ENCODE measurements around the gene KDM7A. TPM values are rescaled to one million over a fixed set of nuclear protein-coding genes. Genes with fewer than 3 reads are reported as not detected.

KDM7A gene
- total and polyA plus RNA-seq, 2 of the 4 experiments (the other 2 are of a cell fraction) = 1.5 to 2.3 TPM

DNA sequence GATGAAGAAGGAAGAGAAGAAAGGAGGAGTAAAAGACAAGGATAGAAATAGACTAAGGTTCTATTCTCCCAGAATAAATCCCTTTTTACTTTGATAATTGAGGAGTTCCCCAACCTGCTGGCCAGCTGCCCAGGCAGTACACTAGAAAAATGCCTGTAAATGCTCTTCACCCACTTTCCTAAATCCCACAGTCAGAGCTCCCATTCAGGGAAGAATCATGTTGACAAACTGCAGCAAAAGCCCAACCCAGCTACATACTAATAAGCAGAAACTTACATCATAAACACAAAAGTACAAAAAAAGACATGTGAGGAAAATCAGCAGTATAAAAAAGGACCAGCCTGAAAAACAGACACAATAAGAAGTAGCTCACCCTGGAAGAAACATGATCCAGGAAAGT, 15.8 kb upstream of the KDM7A start:
- no peak overlapping the region for H3K27ac ChIP-seq (ENCODE audit: insufficient read depth, low read length)
- no peak overlapping the region for H4K8ac ChIP-seq (ENCODE audit: low read depth in 2 of 2, low read length in 2 of 2)
- no peak overlapping the region for H3K14ac ChIP-seq (replicated peaks; ENCODE audit: low read depth, low read length)
- no peak overlapping the region for H2BK120ac ChIP-seq (ENCODE audit: low read depth, low read length)
- no peaks in the 10 kb centered on the region for H4K20me1 ChIP-seq (ENCODE audit: insufficient read depth, low read length)
- BruUV-seq (replicated peaks) = no TSS peak
- no peaks in the 10 kb centered on the region for H3K9me1 ChIP-seq (ENCODE audit: insufficient read depth, low read length)
- no peaks in the 10 kb centered on the region for H3K79me1 ChIP-seq (ENCODE audit: low read depth in 1 of 2, low read length in 2 of 2)
- CTCF ChIA-PET = interaction anchor here (1.1 kb wide), 1 partner anchor 17 kb away, joined by 3 read pairs; no protein-coding TSS in a partner anchor
- H3K4me1 ChIP-seq (ENCODE audit: control insufficient read depth, insufficient read depth, low read length) = no peaks in the 10 kb centered on the region
- no peak for TF ChIP-seq RCOR1 (IDR thresholded peaks at IDR 0.05; ENCODE audit: insufficient replicate concordance, low read length)
- TF ChIP-seq, protein P1, sequence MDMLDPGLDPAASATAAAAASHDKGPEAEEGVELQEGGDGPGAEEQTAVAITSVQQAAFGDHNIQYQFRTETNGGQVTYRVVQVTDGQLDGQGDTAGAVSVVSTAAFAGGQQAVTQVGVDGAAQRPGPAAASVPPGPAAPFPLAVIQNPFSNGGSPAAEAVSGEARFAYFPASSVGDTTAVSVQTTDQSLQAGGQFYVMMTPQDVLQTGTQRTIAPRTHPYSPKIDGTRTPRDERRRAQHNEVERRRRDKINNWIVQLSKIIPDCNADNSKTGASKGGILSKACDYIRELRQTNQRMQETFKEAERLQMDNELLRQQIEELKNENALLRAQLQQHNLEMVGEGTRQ (IDR thresholded peaks at IDR 0.05; ENCODE audit: low read depth, low read length) = no peak
- TF ChIP-seq POLR2A (IDR thresholded peaks at IDR 0.05; ENCODE audit: low read depth, low read length) = no peak
- no peak for TF ChIP-seq CEBPB (IDR thresholded peaks at IDR 0.05; ENCODE audit: low read depth, low read length)
- TF ChIP-seq, protein P2, sequence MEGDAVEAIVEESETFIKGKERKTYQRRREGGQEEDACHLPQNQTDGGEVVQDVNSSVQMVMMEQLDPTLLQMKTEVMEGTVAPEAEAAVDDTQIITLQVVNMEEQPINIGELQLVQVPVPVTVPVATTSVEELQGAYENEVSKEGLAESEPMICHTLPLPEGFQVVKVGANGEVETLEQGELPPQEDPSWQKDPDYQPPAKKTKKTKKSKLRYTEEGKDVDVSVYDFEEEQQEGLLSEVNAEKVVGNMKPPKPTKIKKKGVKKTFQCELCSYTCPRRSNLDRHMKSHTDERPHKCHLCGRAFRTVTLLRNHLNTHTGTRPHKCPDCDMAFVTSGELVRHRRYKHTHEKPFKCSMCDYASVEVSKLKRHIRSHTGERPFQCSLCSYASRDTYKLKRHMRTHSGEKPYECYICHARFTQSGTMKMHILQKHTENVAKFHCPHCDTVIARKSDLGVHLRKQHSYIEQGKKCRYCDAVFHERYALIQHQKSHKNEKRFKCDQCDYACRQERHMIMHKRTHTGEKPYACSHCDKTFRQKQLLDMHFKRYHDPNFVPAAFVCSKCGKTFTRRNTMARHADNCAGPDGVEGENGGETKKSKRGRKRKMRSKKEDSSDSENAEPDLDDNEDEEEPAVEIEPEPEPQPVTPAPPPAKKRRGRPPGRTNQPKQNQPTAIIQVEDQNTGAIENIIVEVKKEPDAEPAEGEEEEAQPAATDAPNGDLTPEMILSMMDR (conservative IDR thresholded peaks at IDR 0.05; ENCODE audit: low read depth, low read length) = no peak
- TF ChIP-seq MAFK (IDR thresholded peaks at IDR 0.05; ENCODE audit: low read depth, low read length) = no peak
- TF ChIP-seq RAD21 (IDR thresholded peaks at IDR 0.05; ENCODE audit: low read length) = no peak
- TF ChIP-seq SMC3 (IDR thresholded peaks at IDR 0.05; ENCODE audit: low read depth, low read length) = no peak
- no peak for TF ChIP-seq CHD1 (IDR thresholded peaks at IDR 0.05; ENCODE audit: low read depth, low read length)
- TF ChIP-seq BHLHE40 (IDR thresholded peaks at IDR 0.05; ENCODE audit: low read depth, low read length) = no peak
- H2AK5ac ChIP-seq (ENCODE audit: low read depth, low read length) = no peak overlapping the region
- POLR2A ChIA-PET (ENCODE audit: unreplicated experiment) = no interaction called here
- H3K4me3 ChIP-seq (ENCODE audit: insufficient read depth, low read depth, low read length) = no peak overlapping the region
- peaks cover 22% of the 10 kb centered on the region for H3K27me3 ChIP-seq (ENCODE audit: control insufficient read depth, insufficient read depth, low read length)
- H3K36me3 ChIP-seq (ENCODE audit: control insufficient read depth, insufficient read depth, low read length) = no peaks in the 10 kb centered on the region
- no peak overlapping the region for H4K91ac ChIP-seq (ENCODE audit: insufficient read depth, low read depth, low read length)
- ATAC-seq (ENCODE audit: low read depth) (no peak), DNase-seq (no peak)
- intact Hi-C loops (cut with micrococcal nuclease) (no loop called here), dilution Hi-C loops (cut with HindIII; ENCODE audit: low sequenced_read_pairs, unreplicated experiment) (no loop called here), in situ Hi-C loops (cut with MboI; ENCODE audit: low sequenced_read_pairs) (loop anchor here (10.0 kb wide), 1 partner anchor 112 kb away; no protein-coding TSS in a partner anchor)
- H2AFZ ChIP-seq (replicated peaks; ENCODE audit: low read length, poor library complexity) = no peak overlapping the region
- H3K56ac ChIP-seq (ENCODE audit: extremely low read depth, insufficient read depth, low read length) = no peak overlapping the region
- no peak overlapping the region for H2AK9ac ChIP-seq (replicated peaks; ENCODE audit: low read depth, low read length, poor library complexity)
- H3K4me2 ChIP-seq (ENCODE audit: low read depth, low read length) = no peak overlapping the region
- no peak overlapping the region for H3K23ac ChIP-seq (ENCODE audit: low read depth, low read length)
- H2BK20ac ChIP-seq (ENCODE audit: low read depth, low read length) = no peak overlapping the region
- 0 out of 2 replicates have a peak, but pooled peaks cover 2% of the 10 kb centered on the region for H3K9me3 ChIP-seq (ENCODE audit: control insufficient read depth, insufficient read depth, low read length)
- no peak overlapping the region for H2BK5ac ChIP-seq (ENCODE audit: low read depth, low read length, poor library complexity, severe bottlenecking)
- H3K4ac ChIP-seq (ENCODE audit: low read depth, low read length) = no peak overlapping the region
- no peak overlapping the region for H2BK15ac ChIP-seq (ENCODE audit: low read depth, low read length)
- H3K9ac ChIP-seq (ENCODE audit: low read depth, low read length) = no peak overlapping the region
- no peak overlapping the region for H4K5ac ChIP-seq (ENCODE audit: low read depth, low read length)
- H3K18ac ChIP-seq (ENCODE audit: low read depth, low read length) = no peak overlapping the region
